HuH-7 (cell line): ENCODE measurements around the gene P3H4.

Source experiments
- DNase-seq: peaks from one replicate; pipeline ENCODE4 v3.0.0; 2011; ENCODE audit warnings: low spot score

P3H4 gene

DNA sequence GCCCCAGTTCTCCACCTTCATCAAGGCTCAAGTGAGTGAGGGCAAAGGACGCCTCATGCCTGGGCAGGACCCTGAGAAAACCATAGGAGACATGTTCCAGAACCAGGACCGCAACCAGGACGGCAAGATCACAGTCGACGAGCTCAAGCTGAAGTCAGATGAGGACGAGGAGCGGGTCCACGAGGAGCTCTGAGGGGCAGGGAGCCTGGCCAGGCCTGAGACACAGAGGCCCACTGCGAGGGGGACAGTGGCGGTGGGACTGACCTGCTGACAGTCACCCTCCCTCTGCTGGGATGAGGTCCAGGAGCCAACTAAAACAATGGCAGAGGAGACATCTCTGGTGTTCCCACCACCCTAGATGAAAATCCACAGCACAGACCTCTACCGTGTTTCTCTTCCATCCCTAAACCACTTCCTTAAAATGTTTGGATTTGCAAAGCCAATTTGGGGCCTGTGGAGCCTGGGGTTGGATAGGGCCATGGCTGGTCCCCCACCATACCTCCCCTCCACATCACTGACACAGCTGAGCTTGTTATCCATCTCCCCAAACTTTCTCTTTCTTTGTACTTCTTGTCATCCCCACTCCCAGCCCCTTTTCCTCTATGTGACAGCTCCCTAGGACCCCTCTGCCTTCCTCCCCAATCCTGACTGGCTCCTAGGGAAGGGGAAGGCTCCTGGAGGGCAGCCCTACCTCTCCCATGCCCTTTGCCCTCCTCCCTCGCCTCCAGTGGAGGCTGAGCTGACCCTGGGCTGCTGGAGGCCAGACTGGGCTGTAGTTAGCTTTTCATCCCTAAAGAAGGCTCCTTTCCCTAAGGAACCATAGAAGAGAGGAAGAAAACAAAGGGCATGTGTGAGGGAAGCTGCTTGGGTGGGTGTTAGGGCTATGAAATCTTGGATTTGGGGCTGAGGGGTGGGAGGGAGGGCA, 10.7 kb upstream of the P3H4 start:
- DNase-seq: no peak

DNA sequence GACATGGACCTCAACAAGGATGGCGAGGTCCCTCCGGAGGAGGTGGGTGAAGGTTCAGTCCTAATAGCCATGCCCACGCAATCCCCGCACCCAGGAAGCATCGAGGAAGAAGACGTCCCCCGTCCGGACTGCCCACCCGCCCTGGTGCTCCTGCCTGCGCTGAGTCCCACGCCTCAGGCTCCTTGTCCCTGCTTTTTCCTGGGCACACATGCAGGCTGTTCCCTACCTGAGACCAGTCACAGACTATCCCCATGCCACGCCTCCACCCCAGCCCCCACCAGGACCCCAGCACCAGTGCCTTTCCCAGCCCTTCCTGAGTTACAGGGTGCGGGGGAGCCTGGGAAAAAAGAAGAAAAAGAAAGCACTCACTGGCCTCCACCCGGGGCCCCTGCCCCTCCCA, 10.0 kb upstream of the P3H4 start:
- DNase-seq: no peak

DNA sequence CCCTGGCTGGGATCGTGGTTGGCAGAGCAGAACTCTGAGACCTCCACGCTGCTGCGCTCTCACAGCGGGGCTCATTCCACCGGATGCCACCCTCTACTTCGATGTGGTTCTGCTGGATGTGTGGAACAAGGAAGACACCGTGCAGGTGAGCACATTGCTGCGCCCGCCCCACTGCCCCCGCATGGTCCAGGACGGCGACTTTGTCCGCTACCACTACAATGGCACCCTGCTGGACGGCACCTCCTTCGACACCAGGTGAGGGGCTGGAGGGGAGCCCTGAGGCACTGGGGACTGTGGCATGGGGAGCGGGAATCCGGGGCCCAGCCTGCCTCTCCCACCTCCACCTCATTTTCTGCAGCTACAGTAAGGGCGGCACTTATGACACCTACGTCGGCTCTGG, 6.3 kb upstream of the P3H4 start:
- no peak for DNase-seq

DNA sequence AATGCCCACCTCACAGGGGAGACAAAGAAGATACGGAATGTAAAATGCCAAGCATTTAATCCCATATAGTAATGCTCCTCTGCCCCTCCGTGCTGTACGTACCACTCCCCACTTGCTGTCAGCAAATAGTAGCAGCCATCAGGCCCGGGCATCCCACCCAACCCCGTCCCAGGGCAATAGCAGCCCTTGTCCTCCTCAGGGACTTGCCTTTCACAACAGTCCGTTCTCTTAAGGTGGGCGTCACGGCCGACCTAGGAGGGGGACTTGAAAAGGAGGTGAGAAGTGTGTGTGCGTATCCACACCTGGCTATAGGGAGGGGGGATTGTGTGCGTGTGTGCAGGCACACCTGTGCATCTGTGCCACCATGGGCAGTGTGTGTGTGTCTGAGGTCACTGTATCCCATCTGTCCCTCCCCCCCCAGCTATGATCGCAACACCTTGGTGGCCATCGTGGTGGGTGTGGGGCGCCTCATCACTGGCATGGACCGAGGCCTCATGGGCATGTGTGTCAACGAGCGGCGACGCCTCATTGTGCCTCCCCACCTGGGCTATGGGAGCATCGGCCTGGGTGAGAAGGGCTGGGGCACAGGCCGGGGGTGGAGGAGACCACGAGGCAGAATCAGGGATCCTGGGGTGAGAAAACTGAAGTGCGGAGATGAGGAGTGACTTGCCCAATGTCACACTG, 5.0 kb upstream of the P3H4 start:
- no peak for DNase-seq

DNA sequence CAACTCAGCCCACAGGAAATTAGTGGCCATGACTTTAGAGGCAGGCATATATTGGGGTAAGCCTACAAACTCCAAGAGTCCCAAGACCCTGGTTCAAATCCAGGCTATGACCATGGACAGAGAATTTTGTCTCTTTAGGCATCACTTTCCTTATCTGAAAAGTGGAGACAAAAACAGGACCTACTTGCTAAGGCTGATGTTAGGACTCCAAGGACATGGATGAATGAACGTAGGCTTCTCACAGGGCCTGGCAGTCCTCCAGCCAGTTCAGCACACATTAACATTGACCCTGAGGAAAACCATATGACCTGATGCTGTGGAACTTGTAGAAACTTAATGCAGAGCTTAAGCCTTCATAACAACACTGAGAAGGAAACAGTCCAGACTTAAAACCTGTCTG, 2.4 kb upstream of the P3H4 start:
- no peak for DNase-seq

DNA sequence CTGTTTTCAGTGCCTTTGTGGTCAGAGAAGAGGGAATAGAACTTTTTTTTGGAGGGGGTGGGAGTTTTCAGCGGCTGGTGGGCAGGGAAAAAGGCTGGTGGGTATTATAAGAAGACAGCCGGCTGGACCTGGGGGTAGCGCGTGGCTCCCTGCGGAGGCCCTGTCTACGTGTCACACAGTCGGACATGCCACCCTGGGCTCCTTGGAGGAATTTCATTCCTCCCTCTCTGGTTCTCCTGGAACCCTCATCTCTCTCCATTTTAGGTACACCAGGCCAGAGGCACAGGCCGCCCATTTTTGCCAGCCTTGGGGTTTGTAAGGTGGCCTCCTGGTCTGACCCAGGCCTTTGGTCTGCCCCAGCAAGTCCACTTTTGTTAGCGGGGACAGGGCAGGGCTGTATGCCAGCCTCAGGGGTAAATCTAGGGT, 2.0 kb upstream of the P3H4 start:
- no peak for DNase-seq

DNA sequence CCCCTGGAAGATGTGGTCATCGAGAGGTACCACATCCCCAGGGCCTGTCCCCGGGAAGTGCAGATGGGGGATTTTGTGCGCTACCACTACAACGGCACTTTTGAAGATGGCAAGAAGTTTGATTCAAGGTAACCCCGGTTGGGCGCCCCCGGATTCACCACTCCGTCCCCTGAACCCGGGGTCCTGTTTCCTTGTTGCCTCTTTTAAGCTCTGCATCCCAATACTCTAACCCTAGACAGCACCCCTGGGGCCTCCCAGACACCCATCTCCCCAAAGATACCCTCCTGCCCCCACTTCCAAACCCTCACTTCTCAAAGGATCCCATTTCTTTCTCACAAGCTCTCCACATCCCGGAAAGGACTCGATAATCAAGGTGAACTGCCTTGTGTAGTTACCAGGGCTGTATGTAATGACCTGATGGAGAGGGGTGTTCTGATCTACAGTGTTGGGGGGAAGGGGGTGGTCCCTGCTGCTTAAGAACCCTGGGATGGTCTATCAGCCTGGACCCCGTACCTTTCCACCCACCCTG, 1.5 kb upstream of the P3H4 start:
- no peak for DNase-seq

DNA sequence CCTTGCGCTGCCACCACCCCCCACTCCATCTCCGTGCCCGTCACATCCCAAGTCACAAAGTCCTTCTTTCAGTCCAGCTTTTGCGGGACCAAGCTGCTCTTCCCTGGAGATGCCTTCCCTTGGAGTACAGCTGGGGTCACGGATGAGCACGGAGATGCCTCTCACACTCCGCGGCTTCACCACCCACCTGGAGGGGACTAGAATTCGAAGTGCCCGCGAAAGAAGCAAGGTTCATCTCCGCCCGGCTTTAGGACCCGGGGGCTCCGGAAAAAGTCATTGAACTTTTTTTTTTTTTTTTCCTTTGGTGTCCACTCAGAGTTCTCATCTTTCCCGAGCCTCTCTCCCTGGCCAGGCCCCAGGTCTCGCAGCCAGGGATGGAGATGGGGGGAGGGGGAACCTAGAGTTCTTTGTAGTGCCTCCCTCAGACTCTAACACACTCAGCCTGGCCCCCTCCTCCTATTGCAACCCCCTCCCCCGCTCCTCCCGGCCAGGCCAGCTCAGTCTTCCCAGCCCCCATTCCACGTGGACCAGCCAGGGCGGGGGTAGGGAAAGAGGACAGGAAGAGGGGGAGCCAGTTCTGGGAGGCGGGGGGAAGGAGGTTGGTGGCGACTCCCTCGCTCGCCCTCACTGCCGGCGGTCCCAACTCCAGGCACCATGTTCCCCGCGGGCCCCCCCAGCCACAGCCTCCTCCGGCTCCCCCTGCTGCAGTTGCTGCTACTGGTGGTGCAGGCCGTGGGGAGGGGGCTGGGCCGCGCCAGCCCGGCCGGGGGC, 817 bp upstream of the P3H4 start, which contains the start of gene FKBP10:
FKBP10 (plus strand) TSS at position 624 of the 771 bp plus-strand sequence; CDS start at position 655, 31 bp downstream.
- peak; percentile 77 for DNase-seq

DNA sequence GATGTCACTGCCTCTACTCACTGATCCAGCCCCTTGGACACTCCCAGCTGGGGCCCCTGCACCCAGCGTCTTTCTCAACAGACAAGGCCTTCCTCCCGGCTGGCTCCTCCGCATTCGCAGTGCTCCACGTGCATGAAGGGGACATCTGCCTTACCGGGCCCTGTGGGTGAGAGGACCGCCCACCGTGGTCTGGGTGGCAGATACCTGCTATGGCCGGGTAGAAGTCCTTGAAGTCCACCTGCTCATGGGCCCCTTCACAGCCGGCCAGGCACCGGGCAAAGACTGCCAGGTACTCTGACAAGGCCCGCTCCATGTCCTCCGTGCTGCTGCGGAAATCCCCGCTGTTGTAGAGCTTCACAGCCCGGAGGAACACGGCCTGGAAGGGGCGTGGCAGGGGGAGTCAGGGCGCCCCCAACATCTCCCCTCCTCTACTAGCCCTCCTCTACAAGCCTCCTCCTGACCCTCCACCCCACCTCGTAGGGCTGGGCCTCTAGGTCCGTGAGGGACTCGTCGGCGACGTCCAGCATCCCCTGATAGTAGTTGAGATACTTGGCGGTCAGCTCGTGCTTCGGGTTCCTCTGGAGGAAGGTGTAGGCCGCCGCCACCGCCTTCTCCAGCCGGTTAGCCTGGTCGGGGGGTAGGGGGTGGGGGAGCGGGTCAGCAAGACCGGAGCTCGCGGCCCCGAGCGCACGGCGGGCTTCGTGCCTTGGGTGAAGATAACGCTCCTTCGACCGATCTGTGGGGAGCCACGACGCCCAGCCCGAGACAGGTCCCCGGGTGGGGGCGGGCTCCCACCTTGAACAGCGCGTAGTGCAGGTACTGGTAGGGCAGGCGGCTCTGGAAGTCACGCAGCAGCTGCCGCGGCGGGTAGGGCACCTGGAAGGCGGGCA, 845 bp downstream of the P3H4 start:
- no peak for DNase-seq

DNA sequence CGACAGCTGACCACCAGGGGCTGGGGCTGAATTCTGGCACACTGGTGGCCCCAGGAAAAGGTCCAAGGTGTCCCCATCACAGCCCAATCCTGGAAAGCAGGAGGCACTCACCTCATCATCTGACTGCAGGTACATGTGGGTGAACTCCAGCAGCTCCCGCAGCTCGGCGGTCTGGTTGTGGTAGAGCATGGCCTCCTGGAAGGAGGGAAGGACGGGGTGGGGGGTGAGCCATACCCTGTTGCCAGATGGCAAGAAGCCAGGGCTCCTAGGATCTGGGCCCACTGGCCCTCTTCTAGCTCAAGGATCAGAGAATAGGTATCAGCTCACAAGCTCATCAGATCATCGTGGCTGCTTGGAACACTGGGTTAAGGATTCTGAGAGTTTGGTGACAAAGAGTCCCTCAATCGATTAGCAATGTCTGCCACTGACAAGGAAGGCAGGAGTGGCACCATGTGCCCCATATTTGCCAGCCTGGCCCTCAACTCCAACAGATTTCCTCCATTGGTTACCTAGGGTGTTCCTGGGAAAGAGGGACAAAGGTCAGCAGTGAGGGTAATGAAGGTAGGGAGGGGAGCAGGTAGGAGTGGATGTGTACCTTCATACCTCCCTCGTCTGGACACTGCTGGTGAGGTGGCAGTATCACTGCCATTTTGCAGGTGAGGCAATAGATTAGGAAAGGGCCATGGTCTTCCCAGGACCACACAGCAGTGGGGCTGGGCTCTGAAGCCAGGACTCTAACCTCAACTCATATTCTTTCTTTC, 4.9 kb downstream of the P3H4 start:
- no peak for DNase-seq

DNA sequence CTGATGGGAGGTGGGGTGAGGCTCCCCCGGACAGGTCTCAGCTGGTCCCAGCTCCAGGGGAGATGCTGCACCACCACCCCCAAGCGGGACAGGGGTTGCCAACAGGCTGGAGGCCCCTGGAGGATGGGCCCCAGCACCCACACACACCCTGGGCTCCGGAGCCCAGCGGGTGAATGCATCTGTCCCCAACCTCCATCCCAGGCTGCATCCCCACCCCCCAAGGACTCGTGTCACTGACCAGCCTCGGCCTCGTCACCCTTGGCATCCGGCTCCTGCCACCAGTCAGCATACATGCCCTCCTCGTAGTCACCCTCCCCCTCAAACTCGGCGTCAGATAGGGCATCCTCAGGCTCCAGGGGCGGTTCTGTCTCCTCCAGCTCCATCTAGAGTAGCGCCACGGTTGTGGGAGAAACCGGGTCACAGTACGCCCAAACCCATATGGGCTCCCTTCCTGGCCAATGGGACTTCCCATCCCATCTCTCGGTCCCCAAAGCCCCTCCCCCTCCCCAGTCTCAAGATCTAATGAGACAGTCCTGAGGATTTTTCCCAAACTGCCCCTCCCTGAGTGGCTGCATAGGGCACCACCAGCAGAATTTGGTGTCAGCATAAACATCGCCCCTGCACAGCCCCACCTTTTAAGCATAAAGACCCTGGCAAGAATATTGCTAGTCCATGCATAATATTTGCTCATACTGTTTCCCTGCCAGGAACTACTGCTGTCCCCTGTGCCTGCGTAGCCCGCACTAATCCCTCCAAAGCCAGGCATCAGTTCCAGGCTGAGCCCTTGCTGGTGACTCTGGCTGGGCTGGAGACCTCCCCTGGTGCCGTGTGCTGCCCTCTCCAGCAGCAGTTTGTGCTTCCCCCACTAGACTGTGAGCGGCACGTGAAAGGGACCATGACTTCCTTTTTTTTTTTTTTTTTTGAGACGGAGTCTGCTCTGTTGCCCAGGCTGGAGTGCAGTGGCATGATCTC, 8.4 kb downstream of the P3H4 start:
- no peak for DNase-seq

DNA sequence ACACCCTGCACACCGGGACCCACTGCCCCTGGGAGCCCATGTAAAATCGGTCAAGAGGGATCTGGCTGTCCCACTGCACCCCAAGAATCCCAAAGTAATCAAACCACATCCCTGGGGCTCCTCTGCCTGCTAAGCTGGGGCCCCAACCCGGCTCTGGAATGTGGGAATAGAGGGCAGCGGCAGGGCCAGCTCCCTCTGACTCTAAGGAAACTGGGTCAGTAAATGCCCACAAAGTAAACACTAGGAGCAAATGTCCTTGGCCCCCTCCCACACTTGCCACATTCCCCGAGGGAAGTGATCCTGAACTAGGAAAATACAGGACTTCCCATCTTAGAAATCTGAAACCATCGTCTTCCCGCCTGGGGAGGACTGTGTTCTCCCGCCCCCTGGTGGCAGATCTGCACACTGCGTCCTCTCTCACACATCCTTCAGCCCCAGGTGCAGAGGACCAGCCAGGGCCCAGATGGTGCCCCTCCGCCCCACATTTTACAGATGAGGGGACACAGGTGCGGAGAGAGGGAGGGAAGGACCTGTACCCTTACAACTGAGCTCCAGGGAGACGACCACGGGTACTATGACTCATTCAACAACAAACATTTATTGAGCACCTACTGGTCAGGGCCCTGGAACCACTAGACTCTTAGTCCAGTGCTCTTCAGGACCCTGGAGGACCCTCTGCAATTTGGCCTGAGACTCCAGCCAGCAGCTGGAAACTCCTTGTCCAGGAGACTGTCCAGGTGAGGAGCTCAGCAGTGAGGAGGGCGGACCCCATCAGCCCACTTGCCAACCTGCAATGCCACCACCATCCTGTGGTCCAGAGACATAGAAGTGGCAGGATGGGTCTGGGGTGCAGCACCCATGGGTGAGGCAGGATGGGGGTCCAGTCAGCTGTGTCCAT, 10.1 kb downstream of the P3H4 start:
- DNase-seq: peak; percentile 85

DNA sequence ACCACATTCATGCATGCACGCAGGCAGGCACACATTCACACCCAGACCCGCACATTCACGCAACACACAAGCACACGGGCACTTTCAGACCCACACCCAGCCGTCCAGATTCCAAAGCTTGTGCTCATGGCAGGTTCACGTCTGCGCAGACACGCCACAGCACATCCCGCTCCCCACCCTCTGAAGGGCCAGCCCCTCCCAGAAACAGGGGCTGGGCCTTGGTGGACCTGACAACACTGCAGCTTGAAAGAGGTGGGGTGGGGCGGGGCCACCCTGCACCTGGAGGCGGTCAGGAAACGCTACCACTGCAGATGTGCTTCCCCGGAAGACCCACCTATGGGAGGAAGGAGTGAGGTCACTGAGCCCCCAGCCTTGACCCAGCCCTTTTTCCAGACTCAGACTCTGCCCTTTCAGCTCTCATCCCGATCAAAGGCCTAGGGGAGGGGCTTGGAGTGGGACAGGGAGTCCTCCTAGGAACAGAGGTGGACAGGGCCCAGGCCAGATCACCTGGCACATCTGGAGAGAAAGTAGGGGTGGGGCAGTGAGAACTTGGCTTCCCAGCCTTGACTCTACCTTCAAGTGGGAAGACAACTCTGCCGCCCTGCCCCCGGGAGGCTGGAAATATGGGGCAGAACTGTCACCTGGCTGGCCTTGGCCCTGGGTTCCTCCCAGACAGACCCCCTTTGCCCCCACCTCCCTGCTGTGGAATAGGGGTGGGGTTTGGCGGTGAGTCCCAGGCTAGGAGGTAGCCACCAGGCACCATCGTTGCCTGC, 11.0 kb downstream of the P3H4 start:
- no peak for DNase-seq

DNA sequence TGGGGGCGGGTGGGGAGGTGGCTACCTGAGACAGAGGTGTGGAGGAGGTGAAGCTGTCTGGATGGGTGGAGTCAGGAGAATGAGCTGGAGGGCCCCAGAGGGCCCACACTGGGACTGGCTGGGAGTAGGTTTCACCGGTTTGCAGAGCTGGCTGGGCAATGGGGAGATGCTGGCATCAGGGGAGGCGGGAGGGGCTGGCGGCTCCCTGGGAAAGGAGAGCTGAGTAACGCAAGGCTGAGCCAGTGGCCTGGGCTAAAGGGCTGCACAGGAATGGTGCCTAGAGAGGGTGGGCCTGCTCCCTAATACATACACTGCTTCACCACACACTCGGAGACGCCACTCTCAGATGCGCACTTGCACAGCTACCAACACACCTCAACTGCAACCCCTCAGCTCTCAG, 12.4 kb downstream of the P3H4 start:
- DNase-seq: no peak

DNA sequence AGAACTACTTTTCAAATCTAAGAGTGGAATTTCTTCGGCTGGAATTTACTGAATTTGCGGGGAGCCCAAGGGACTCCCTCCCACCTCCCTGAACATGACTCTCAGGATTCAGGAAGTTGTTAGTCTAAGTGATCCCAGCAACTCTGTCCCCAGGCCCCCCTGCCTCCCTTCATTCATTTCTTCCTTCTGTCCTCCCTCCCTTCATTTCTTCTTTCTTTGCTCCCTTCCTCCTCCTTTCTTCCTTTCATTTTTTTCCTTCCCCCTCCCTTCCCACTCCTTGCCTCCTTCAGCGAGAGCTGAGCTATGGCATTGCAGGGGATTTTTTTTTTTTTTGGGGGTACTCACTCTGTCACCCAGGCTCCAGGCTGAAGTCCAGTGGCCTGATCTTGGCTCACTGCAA, 14.4 kb downstream of the P3H4 start:
- no peak for DNase-seq

DNA sequence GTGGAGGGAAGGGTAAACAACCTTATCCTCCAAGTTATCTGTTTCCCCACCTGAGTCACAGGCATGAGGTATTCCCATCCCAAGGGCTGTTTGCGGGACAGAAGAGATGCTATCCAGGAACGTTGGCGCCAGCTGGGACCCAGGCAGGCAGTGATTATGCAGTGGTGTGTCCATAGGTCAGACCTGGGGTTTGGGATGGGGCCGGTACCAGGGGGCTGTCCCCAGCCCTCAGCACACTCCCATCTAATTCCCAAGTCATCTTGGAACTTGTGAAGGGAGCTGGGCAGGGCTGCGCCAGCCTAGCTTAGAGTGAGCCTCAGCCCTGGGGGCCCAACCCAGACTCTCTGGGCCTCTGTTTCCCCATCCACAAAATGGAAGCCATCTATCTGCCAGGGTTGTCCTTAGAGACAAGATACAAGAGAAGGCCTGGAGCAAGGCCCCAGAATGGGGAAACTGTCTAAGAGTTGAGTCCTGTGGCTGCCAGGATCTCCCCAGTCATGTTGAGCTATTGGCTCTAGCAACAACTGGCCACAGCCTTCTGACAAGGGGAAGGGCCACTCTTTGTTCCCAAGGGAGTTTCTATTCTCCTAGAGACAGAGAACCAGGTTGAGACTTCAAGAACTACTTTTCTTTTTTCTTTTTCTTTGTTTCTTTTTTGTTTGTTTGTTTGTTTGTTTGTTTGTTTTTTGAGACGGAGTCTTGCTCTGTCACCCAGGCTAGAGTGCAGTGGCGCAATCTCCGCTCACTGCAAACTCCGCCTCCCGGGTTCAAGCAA, 15.4 kb downstream of the P3H4 start:
- no peak for DNase-seq

DNA sequence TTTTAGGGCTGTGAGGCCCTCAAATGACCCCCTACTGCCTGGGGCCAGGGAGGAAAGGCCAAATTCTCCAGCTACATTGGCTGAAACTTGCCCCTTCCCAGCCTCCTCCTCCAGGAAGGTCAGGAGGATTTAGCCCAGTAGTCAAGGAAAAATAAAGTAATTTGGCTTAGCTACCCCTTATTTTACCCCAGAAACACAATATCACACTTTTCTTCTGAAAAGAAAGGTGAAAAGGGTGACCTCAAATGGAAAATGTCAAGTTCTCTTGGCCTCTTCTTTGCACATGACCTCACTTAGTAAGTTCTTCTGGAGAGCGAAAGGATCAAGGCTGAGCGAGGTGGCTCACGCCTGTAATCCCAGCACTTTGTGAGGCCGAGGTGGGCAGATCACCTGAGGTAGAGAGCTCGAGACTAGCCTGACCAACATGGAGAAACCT, 17.2 kb downstream of the P3H4 start:
- DNase-seq: no peak
